NAMALWA (cell line): ENCODE measurements around the gene WWC1.
"Not testable (repeated sequence)": the region's sequence is repeated elsewhere in the genome, so short reads cannot be mapped to it uniquely, and the experiment has no call there.

ENCODE experiments used
- DNase-seq: peaks from one replicate; pipeline ENCODE4 v3.0.0-alpha.2; 2015; ENCODE audit warnings: low spot score

The WWC1 gene

GRCh38 chr5:168334695-168335094, 43.2 kb downstream of the WWC1 start:
- DNase-seq = no peak

GRCh38 chr5:168337361-168337760, 45.9 kb downstream of the WWC1 start:
- DNase-seq = no peak

- no peak for DNase-seq
Measured at GRCh38 chr5:168339109-168339771, 47.8 kb downstream of the WWC1 start.

- DNase-seq = not testable (repeated sequence)
Measured at GRCh38 chr5:168339772-168340140, 48.3 kb downstream of the WWC1 start.

GRCh38 chr5:168340487-168340886, 49.0 kb downstream of the WWC1 start:
- no peak for DNase-seq

GRCh38 chr5:168341178-168341577, 49.7 kb downstream of the WWC1 start:
- DNase-seq = no peak

- DNase-seq = no peak
Measured at GRCh38 chr5:168342151-168342825, 50.8 kb downstream of the WWC1 start.

GRCh38 chr5:168342985-168343384, 51.5 kb downstream of the WWC1 start:
- DNase-seq = no peak

DNA sequence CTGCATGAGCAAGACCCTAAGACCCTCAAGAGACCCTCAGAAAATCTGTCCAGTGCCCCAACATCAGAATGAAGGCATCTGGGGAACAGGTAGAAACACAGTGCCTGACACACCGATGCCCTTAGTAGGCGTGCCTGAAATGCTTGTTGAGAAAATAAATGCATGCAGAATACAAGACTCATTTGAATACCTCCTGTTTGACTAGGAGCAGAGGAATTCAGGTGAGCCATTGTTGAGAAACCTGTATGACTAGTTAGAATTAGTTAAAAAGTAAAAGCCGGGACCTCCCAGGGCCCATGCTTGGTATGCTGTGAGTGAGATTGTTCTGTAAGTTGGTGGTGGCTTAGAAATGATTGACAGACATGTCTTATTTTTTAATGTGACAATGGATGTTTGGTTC, 55.0 kb downstream of the WWC1 start:
- no peak for DNase-seq

GRCh38 chr5:168347368-168348083, 56.1 kb downstream of the WWC1 start:
- DNase-seq = no peak

DNA sequence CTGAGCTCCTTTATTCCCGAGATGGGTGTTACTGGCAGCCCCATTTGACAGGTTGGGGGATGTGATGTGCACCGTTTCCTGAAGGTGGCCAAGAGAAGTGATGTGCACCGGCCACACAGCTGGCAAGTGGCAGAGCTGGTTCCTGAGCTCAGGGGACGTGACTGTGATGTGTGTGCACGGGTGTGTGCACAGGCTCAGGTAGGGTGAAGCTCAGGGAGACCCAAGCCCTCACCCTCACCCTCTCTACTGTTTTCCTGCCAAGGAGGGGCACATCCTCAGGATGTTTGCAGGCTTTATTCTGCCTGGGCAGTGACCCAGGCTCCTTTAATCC, 56.6 kb downstream of the WWC1 start:
- DNase-seq = no peak

DNA sequence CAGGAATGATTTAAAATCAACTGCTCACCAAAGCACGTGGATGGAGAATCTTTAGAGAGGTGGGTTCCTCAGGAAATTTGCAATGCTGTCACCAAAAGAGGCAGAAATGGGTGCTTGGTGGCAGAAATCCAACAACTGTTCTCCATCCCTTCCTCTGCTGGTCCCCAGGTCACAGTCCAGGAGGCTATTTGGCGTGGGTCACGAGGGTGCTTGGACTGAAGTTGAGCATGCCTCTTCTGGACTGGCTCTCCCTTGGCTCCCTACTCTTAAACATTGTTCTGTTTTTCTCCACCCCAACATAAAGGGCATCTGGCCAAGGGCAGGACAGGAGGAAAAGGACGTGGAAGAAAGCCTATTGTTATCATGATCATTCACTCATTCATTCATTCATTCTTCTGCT, 58.9 kb downstream of the WWC1 start:
- DNase-seq = no peak

DNA sequence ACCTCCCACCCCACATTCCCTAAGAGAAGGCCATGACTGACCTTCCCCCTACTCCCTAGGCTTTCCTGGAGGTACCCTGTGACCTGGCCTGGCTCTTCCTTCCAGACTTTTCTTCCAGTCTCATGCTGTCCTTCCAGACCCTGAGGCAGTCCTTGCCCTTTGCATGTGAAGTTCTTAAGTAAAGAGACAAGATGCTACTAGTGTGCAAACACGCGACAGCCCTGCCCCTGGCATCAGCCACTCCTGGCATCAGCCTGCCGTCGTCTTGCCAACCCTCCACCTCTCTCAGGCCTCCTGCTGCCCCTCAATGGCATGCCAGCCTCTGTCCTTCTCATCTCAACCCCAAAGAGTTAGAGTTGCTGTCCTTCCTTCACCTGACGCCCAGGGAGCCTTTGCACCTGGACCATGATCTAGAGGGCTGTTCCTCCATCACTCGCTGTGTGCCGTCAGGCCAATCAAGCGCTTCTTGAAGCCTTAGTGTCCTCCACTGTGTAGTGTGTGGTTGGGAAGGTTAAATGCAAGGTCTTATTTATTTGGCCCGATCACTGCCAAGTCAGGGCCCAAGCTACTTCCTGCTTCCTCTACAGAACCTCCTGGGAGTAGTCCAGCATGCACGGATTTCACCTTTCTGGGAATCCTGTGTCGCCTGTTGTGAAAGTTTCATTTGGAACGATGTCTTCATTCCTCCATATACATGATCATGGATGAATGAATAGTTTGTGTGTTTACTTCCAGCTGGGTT, 61.9 kb downstream of the WWC1 start:
- DNase-seq = no peak

- no peak for DNase-seq
Measured at GRCh38 chr5:168354397-168354796, 63.0 kb downstream of the WWC1 start.

- no peak for DNase-seq
Measured at GRCh38 chr5:168356171-168356570, 64.7 kb downstream of the WWC1 start.

- no peak for DNase-seq
Measured at GRCh38 chr5:168356592-168356991, 65.1 kb downstream of the WWC1 start.

DNA sequence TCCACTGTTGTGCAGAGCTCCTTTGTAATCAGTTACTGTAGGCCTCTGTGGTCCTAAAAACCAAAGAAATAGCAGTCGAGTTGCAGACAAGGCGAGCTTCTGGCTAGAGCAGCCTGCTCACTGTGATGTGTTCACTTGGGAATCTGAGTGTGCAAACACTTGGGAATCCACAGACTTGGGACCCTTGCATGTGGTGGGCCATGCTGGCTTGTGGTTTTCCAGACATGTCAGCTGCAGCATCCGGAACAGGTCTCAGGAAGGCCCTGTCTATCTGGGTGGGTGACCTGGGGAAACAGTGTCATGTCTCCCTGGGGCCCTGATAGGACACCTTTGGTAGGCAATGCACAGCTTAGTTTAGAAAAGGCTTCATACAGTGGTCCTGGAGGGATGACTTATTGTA, 66.4 kb downstream of the WWC1 start:
- DNase-seq = no peak

- DNase-seq = no peak
Measured at GRCh38 chr5:168359820-168360460, 68.5 kb downstream of the WWC1 start.

GRCh38 chr5:168360521-168361285, 69.3 kb downstream of the WWC1 start:
- no peak for DNase-seq

- DNase-seq = no peak
Measured at GRCh38 chr5:168362097-168362885, 70.8 kb downstream of the WWC1 start.
